Spinal cord (tissue), 10 donors: ENCODE data around the gene DNAJC5. TPM values are rescaled to one million over a fixed set of nuclear protein-coding genes. Genes with fewer than 3 reads are reported as not detected.

Experiments
- DNase-seq, 6 donors: peaks; one replicate each; pipeline versions ENCODE4 v3.0.0 to v3.0.0-alpha.2; 2013 to 2015; ENCODE audit warnings: low spot score in 6 of 6, low read depth in 4 of 6
- H3K27ac ChIP-seq: one replicate; pipeline ENCODE4 v1.5.1; 2013; ENCODE audit warnings: low read depth, low read length, control low read depth
- H3K27me3 ChIP-seq: one replicate; pipeline ENCODE4 v1.6.1; 2013; ENCODE audit warnings: low read length; ENCODE audit not compliant: control insufficient read depth, insufficient read depth
- H3K36me3 ChIP-seq: one replicate; pipeline ENCODE4 v1.6.1; 2013; ENCODE audit warnings: low read length; ENCODE audit not compliant: control insufficient read depth, insufficient read depth
- H3K4me1 ChIP-seq: one replicate; pipeline ENCODE4 v1.6.1; 2013; ENCODE audit warnings: low read length; ENCODE audit not compliant: control insufficient read depth, insufficient read depth
- H3K4me3 ChIP-seq: one replicate; pipeline ENCODE4 v1.5.1; 2013; ENCODE audit warnings: low read depth, low read length, control low read depth
- H3K9me3 ChIP-seq: one replicate; pipeline ENCODE4 v1.6.1; 2013; ENCODE audit warnings: low read length; ENCODE audit not compliant: control insufficient read depth, insufficient read depth
- WGBS: methylation state at CpG from one replicate; pipeline ENCODE4 v1.1.5; 2013; ENCODE audit warnings: missing lambda C conversion rate; ENCODE audit not compliant: insufficient coverage; 5-methylcytosine and 5-hydroxymethylcytosine counted together
- polyA plus RNA-seq, 2 donors: library from polyadenylated mRNA; unstranded; fragments of 120-200 nt; gene quantifications; one replicate each; pipeline ENCODE4 v1.2.1, GENCODE V29; 2013; ENCODE audit not compliant: insufficient read length in 2 of 2
- total RNA-seq, 2 donors: library from RNA; depleted of rRNA in 1 of 2; stranded (reverse); fragments of 120-200 nt in 1 of 2; fragments of >200 nt in 1 of 2; gene quantifications; one replicate each; pipeline versions ENCODE4 v1.2.3 to v1.2.4, GENCODE V29; 2013 to 2014
- donor health status: healthy.

Gene DNAJC5
- total and polyA plus RNA-seq, 4 donors, result 59.4 to 112 (median 94.8) TPM

- Histone ChIP-seq H3K4me1 (peaks cover 19% of the 10 kb centered on the region), H3K36me3 (peaks cover 89% of the 10 kb centered on the region)
Measured at GRCh38 chr20:63942250-63942951, 47.5 kb downstream of the DNAJC5 start.

DNA sequence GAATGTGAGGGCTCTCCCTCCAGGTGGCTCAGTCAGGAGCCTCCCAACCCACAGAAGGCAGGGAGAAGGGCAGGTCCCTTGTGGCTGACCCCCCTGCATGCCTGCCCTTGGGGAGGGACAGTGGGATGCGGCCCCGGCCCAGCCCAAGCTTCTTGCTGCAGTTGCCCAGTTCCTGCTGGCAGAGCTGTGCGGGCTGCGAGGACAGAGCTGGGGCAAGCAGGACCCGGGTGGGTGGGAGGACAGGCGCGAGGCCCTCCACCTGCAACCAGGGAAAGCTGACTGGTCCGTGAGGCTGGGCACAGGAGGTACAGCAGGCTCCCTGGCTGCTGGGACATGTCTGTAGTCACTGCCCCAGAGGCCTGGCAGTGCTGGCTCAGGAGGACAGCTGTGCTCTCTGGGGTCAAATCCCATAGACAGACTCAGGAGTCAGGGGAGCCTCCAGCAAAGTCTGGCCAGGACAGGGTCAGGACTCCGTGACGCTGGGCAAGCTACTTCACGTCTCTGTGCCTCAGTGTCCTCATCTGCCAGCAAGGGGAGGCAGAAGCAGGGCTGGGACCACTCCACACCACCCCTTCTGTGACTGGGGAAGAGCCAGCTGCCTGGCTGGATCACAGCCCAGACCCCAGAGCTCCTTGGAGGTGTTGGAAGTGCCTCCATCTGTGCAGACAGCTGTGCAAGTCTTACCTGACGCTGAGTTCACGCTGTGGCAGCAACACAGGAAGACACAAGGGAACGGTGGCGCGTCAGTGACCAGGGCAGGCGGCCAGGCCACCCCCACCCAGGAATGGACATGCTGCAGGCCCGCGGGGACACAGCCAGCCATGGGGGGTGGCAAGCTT lies 48.3 kb downstream of the DNAJC5 start:
- H3K4me1 ChIP-seq, result peaks cover 27% of the 10 kb centered on the region
- H3K27me3 ChIP-seq, result no peaks in the 10 kb centered on the region
- WGBS, result 82% methylated on average over 19 of the region's 19 CpGs
- H3K9me3 ChIP-seq, result no peaks in the 10 kb centered on the region
- H3K27ac ChIP-seq, result no peak overlapping the region
- peaks cover 87% of the 10 kb centered on the region for H3K36me3 ChIP-seq
- DNase-seq, result peak in 2 of 6 donors; percentile 21 to 40
- H3K4me3 ChIP-seq, result no peak overlapping the region

More at GRCh38 chr20:63942250-63942951, 47.5 kb downstream of the DNAJC5 start:
- Histone ChIP-seq H3K9me3 (no peaks in the 10 kb centered on the region), H3K27ac (peak overlapping the region; percentile 40), H3K27me3 (no peaks in the 10 kb centered on the region), H3K4me3 (no peak overlapping the region)
- DNase-seq, result no peak
- 49% methylated on average over 22 of the region's 30 CpGs for WGBS

GRCh38 chr20:63943808-63944077 lies 48.8 kb downstream of the DNAJC5 start:
- 95% methylated on average over 2 of the region's 3 CpGs for whole genome bisulfite sequencing
- Histone ChIP-seq H3K27ac (no peak overlapping the region), H3K27me3 (no peaks in the 10 kb centered on the region), H3K4me3 (no peak overlapping the region), H3K36me3 (peaks cover 83% of the 10 kb centered on the region), H3K9me3 (no peaks in the 10 kb centered on the region), H3K4me1 (peaks cover 33% of the 10 kb centered on the region)
- DNase-seq, result no peak

DNA sequence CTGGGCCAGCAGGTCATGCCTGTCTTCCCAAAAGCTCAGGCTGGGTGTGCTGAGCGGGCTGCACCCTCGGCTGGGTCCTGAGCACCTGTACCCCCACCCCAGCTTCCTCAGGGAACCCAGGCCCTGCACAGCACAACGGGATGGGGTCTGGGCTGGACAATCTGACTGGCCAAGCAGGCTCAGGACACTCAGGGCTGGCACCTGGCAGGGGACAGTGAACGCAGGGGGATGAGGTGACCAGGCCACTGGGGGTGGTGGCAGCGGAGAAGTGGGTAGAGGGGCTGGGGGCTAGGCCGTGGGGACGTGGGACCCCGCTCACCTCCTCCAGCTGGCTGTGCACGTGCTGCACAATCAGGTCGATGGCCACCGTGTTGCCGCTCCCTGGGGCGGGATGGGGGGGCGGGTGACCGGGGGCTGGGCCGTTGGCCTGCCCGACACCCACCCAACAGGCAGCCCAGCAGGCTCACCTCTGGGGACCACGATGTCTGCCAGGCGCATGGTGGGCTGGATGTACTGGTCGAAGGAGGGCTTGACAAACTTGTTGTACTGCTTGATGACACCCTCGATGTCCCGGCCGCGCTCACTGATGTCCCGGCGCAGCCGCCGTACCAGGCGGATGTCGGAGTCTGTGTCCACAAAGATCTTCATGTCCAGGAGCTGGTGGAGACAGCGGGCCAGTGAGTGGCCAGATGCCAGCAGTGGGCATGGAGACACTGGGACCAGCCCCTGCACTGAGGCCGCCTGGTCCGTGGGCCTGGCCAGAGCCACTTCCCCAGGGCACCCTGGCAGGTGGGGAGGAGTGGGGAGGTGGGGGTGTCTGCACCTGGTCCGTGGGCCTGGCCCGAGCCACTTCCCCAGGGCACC lies 49.4 kb downstream of the DNAJC5 start:
- H3K27me3 ChIP-seq, result no peaks in the 10 kb centered on the region
- peaks cover 79% of the 10 kb centered on the region for H3K36me3 ChIP-seq
- no peak overlapping the region for H3K4me3 ChIP-seq
- no peak for DNase-seq
- H3K9me3 ChIP-seq, result no peaks in the 10 kb centered on the region
- no peak overlapping the region for H3K27ac ChIP-seq
- 94% methylated on average over 34 of the region's 35 CpGs for WGBS
- peaks cover 38% of the 10 kb centered on the region for H3K4me1 ChIP-seq

GRCh38 chr20:63945031-63945658 lies 50.2 kb downstream of the DNAJC5 start:
- H3K36me3 ChIP-seq, result peaks cover 79% of the 10 kb centered on the region
- no peak overlapping the region for H3K4me3 ChIP-seq
- no peaks in the 10 kb centered on the region for H3K9me3 ChIP-seq
- no peak for DNase-seq
- WGBS, result 98% methylated on average over 17 of the region's 17 CpGs
- H3K27ac ChIP-seq, result no peak overlapping the region
- H3K27me3 ChIP-seq, result no peaks in the 10 kb centered on the region
- H3K4me1 ChIP-seq, result peaks cover 47% of the 10 kb centered on the region

DNA sequence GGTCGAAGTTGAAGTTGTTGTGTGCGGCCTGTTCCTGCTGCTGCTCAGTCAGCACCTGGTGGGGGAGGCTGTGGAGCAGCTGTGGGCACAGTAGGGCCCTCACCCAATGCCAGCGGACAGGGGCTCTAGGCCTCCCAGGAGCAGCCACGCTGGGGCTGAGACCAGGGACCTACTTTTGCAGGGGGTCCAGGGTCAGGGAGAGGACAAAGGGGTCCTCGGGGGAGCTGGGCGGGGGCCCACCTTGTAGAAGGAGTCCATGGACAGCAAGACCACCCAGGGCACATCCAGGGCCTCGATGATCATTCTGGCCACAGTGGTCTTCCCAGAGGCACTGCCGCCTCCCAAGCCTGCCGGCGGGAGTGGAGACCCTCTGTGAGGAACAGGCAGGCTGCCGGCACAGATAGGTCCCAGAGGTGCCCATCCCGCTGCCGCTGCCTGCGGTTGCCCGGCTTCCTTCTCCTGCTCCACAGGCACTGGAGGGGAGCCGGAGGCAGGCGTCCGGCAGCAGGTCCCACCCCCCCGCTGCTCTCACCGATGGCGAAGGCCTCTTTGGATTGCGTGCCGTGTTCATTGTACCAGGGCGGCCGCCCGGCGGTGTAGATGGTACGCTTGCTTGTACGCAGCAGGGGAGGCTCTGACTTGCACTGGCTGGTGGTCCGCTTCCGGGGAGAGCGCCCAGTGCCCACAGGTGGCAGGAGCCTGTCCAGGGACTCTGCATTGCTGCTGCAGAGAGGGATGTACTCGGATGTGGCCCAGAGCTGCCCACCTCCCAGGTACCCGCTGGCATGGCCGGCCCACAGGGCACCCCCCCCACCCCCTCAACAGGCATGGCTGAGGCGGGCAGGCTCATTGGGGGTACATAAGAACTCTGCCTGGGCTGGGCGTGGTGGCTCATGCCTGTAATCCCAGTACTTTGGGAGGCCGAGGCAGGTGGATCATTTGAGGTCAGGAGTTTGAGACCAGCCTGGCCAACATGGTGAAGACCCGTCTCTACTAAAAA lies 51.3 kb downstream of the DNAJC5 start:
- Histone ChIP-seq H3K4me1 (peaks cover 57% of the 10 kb centered on the region), H3K36me3 (peaks cover 77% of the 10 kb centered on the region), H3K4me3 (no peak overlapping the region), H3K27ac (no peak overlapping the region), H3K27me3 (no peaks in the 10 kb centered on the region), H3K9me3 (no peaks in the 10 kb centered on the region)
- 91% methylated on average over 35 of the region's 39 CpGs for WGBS
- DNase-seq, result no peak

DNA sequence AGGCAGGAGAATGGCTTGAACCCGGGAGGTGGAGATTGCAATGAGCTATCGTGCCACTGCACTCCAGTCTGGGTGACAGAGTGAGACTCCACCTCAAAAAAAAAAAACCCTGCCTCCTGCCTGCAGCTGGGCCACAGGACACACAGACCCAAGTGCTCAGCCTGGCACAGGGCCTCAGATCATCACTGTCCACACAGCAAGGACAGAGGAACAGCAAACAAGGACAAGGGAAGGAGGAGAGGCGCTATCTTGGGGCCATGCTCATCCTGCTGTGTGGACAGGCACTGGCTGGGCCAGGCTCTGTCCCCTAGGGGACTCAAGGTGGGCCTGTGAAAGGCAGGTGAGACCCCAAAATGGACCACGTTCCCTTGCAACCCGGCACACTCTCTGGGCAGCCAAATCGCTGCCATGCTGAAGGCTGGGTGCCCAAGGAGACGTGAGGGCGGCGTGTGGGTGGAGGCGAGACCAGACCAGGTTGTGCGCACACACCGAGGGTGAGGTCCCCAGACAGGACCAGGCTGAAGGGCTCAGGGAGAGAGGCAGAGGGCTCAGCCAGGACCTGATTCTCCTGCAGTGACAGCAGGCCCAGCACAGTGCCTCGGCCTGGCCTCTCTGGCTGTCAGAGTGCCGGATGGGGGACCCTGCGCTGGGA lies 52.2 kb downstream of the DNAJC5 start:
- 74% methylated on average over 13 of the region's 15 CpGs for WGBS
- peaks cover 65% of the 10 kb centered on the region for H3K4me1 ChIP-seq
- peak overlapping the region; percentile 27 for H3K27ac ChIP-seq
- no peak for DNase-seq
- H3K27me3 ChIP-seq, result no peaks in the 10 kb centered on the region
- no peak overlapping the region for H3K4me3 ChIP-seq
- no peaks in the 10 kb centered on the region for H3K9me3 ChIP-seq
- H3K36me3 ChIP-seq, result peaks cover 80% of the 10 kb centered on the region

GRCh38 chr20:63947638-63948456 lies 52.9 kb downstream of the DNAJC5 start:
- H3K4me1 ChIP-seq, result peaks cover 69% of the 10 kb centered on the region
- H3K27ac ChIP-seq, result peak overlapping the region; percentile 92
- peak in 2 of 6 donors; percentile 48 to 50 for DNase-seq

More at GRCh38 chr20:63947638-63948456, 52.9 kb downstream of the DNAJC5 start:
- no peaks in the 10 kb centered on the region for H3K9me3 ChIP-seq
- H3K36me3 ChIP-seq, result peaks cover 80% of the 10 kb centered on the region
- no peaks in the 10 kb centered on the region for H3K27me3 ChIP-seq
- no peak overlapping the region for H3K4me3 ChIP-seq
- 29% methylated on average over 27 of the region's 27 CpGs for WGBS
